DMS 273 (cell line): ENCODE data around the gene TCP11.
"Not testable (repeated sequence)": the region's sequence is repeated elsewhere in the genome, so short reads cannot be mapped to it uniquely, and the experiment has no call there.

Experiments
- DNase-seq: peaks from one replicate; lab custom pipeline; 2025; ENCODE audit not compliant: unreplicated experiment; lab: John Stamatoyannopoulos, UW

The TCP11 gene

GRCh38 chr6:35148167-35148741, 7.1 kb upstream of the TCP11 start:
- DNase-seq, result no peak

- no peak for DNase-seq
Observed at GRCh38 chr6:35147486-35147885, 6.3 kb upstream of the TCP11 start.

GRCh38 chr6:35147026-35147425, 5.9 kb upstream of the TCP11 start:
- DNase-seq, result no peak

GRCh38 chr6:35146453-35146852, 5.3 kb upstream of the TCP11 start:
- peak; percentile 70 for DNase-seq

GRCh38 chr6:35145757-35146156, 4.6 kb upstream of the TCP11 start:
- no peak for DNase-seq

GRCh38 chr6:35142588-35143569, 1.7 kb upstream of the TCP11 start:
- DNase-seq, result no peak

- no peak for DNase-seq
Observed at GRCh38 chr6:35140639-35141006, 516 bp downstream of the TCP11 start.

GRCh38 chr6:35139924-35140638, 1.1 kb downstream of the TCP11 start:
- DNase-seq, result peak; percentile 83

- DNase-seq, result no peak
Observed at GRCh38 chr6:35139470-35139869, 1.7 kb downstream of the TCP11 start.

- not testable (repeated sequence) for DNase-seq
Observed at GRCh38 chr6:35138191-35138590, 2.9 kb downstream of the TCP11 start.

GRCh38 chr6:35136185-35136584, 5.0 kb downstream of the TCP11 start:
- DNase-seq, result no peak

- DNase-seq, result no peak
Observed at GRCh38 chr6:35128496-35128895, 12.6 kb downstream of the TCP11 start.

GRCh38 chr6:35128042-35128441, 13.1 kb downstream of the TCP11 start:
- DNase-seq, result no peak

- DNase-seq, result no peak
Observed at GRCh38 chr6:35124356-35124755, 16.8 kb downstream of the TCP11 start.

- DNase-seq, result no peak
Observed at GRCh38 chr6:35120746-35121145, 20.4 kb downstream of the TCP11 start.

GRCh38 chr6:35108309-35108885, 32.7 kb downstream of the TCP11 start:
- no peak for DNase-seq

GRCh38 chr6:35107761-35108160, 33.4 kb downstream of the TCP11 start:
- DNase-seq, result not testable (repeated sequence)

GRCh38 chr6:35107208-35107607, 33.9 kb downstream of the TCP11 start:
- not testable (repeated sequence) for DNase-seq

- DNase-seq, result not testable (repeated sequence)
Observed at GRCh38 chr6:35106061-35106460, 35.1 kb downstream of the TCP11 start.

- no peak for DNase-seq
Observed at GRCh38 chr6:35105078-35105477, 36.1 kb downstream of the TCP11 start.

GRCh38 chr6:35099116-35099515, 42.0 kb downstream of the TCP11 start:
- DNase-seq, result no peak
